Stimulated activated CD8-positive, alpha-beta memory T cell treated with anti-CD3 and anti-CD28 coated beads, Interleukin-15, amount 100 ng/mL, for 48 hours (primary cell): Measurements from ENCODE around the gene TUBA4A.
A peak's percentile ranks its signal among the peaks of the same experiment; 100 is the strongest.

ENCODE experiments used
- DNase-seq, 2 donors: peaks; one replicate each; pipeline ENCODE4 v3.0.0-alpha.2; 2020; ENCODE audit warnings: low read depth in 2 of 2

TUBA4A gene

GRCh38 chr2:219286436-219287115, 32.9 kb upstream of the TUBA4A start:
- no peak for DNase-seq

- DNase-seq, result no peak
Observed at GRCh38 chr2:219285894-219286425, 32.2 kb upstream of the TUBA4A start.

GRCh38 chr2:219285373-219285735, 31.6 kb upstream of the TUBA4A start:
- DNase-seq, result no peak

- no peak for DNase-seq
Observed at GRCh38 chr2:219284501-219285372, 31.0 kb upstream of the TUBA4A start.

- no peak for DNase-seq
Observed at GRCh38 chr2:219282943-219283581, 29.3 kb upstream of the TUBA4A start.

- no peak for DNase-seq
Observed at GRCh38 chr2:219282375-219282774, 28.7 kb upstream of the TUBA4A start.

GRCh38 chr2:219281588-219281987, 27.9 kb upstream of the TUBA4A start:
- DNase-seq, result no peak

- DNase-seq, result no peak
Observed at GRCh38 chr2:219280651-219281050, 26.9 kb upstream of the TUBA4A start.

GRCh38 chr2:219279916-219280516, 26.3 kb upstream of the TUBA4A start:
- DNase-seq, result no peak

- DNase-seq, result peak; percentile 100
Observed at GRCh38 chr2:219279151-219279915, 25.6 kb upstream of the TUBA4A start, which contains the start of gene DNAJB2. DNAJB2 (plus strand) TSS chr2:219279366; CDS start chr2:219279834, 468 bp downstream.

- DNase-seq, result no peak
Observed at GRCh38 chr2:219278655-219279150, 25.0 kb upstream of the TUBA4A start.

GRCh38 chr2:219277703-219278654, 24.3 kb upstream of the TUBA4A start:
- peak; percentile 45 to 65 for DNase-seq

GRCh38 chr2:219274361-219274921, 20.7 kb upstream of the TUBA4A start:
- no peak for DNase-seq

- no peak for DNase-seq
Observed at GRCh38 chr2:219273937-219274336, 20.2 kb upstream of the TUBA4A start.

GRCh38 chr2:219272995-219273394, 19.3 kb upstream of the TUBA4A start:
- DNase-seq, result no peak

- DNase-seq, result no peak
Observed at GRCh38 chr2:219272356-219272755, 18.6 kb upstream of the TUBA4A start.

GRCh38 chr2:219271021-219271420, 17.3 kb upstream of the TUBA4A start:
- DNase-seq, result no peak

- no peak for DNase-seq
Observed at GRCh38 chr2:219270055-219270372, 16.3 kb upstream of the TUBA4A start.

GRCh38 chr2:219269362-219270054, 15.8 kb upstream of the TUBA4A start:
- no peak for DNase-seq
